ENCODE results near the gene CTNNA3.

- TF ChIP-seq CTCF (IDR thresholded peaks at IDR 0.05) (no peak), POLR2A (IDR thresholded peaks at IDR 0.05) (no peak)
These were observed 780.0 kb downstream of the CTNNA3 start for GRCh38 chr10:66916030-66916429.
